ENCODE measurements around the gene PISD.

The PISD gene

GRCh38 chr22:31628969-31629708 is 32.9 kb downstream of the PISD start:
- TF ChIP-seq, protein P1, sequence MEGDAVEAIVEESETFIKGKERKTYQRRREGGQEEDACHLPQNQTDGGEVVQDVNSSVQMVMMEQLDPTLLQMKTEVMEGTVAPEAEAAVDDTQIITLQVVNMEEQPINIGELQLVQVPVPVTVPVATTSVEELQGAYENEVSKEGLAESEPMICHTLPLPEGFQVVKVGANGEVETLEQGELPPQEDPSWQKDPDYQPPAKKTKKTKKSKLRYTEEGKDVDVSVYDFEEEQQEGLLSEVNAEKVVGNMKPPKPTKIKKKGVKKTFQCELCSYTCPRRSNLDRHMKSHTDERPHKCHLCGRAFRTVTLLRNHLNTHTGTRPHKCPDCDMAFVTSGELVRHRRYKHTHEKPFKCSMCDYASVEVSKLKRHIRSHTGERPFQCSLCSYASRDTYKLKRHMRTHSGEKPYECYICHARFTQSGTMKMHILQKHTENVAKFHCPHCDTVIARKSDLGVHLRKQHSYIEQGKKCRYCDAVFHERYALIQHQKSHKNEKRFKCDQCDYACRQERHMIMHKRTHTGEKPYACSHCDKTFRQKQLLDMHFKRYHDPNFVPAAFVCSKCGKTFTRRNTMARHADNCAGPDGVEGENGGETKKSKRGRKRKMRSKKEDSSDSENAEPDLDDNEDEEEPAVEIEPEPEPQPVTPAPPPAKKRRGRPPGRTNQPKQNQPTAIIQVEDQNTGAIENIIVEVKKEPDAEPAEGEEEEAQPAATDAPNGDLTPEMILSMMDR (IDR thresholded peaks at IDR 0.05; ENCODE audit: low read depth, low read length, missing control alignments): peak; percentile 3
- peak overlapping the region; percentile 75 for H3K4me3 ChIP-seq (replicated peaks; ENCODE audit: low read depth, low read length)
- no peak for DNase-seq (ENCODE audit: extremely low read depth, low read depth)

- TF ChIP-seq, protein P1 (IDR thresholded peaks at IDR 0.05; ENCODE audit: low read depth, low read length, missing control alignments): no peak
- no peak overlapping the region for H3K4me3 ChIP-seq (replicated peaks; ENCODE audit: low read depth, low read length)
- no peak for DNase-seq (ENCODE audit: extremely low read depth, low read depth)
These were observed 33.7 kb downstream of the PISD start for GRCh38 chr22:31628362-31628761.

- no peak for DNase-seq (ENCODE audit: extremely low read depth, low read depth)
- TF ChIP-seq, protein P1 (IDR thresholded peaks at IDR 0.05; ENCODE audit: low read depth, low read length, missing control alignments): no peak
- no peak overlapping the region for H3K4me3 ChIP-seq (replicated peaks; ENCODE audit: low read depth, low read length)
These were observed 34.7 kb downstream of the PISD start for GRCh38 chr22:31627223-31627731.

GRCh38 chr22:31626427-31627150 is 35.4 kb downstream of the PISD start:
- DNase-seq (ENCODE audit: extremely low read depth, low read depth): no peak
- TF ChIP-seq, protein P1 (IDR thresholded peaks at IDR 0.05; ENCODE audit: low read depth, low read length, missing control alignments): no peak
- H3K4me3 ChIP-seq (replicated peaks; ENCODE audit: low read depth, low read length): no peak overlapping the region

GRCh38 chr22:31625661-31626426 is 36.2 kb downstream of the PISD start:
- no peak for DNase-seq (ENCODE audit: extremely low read depth, low read depth)
- TF ChIP-seq, protein P1 (IDR thresholded peaks at IDR 0.05; ENCODE audit: low read depth, low read length, missing control alignments): no peak
- no peak overlapping the region for H3K4me3 ChIP-seq (replicated peaks; ENCODE audit: low read depth, low read length)

GRCh38 chr22:31625257-31625640 is 36.8 kb downstream of the PISD start:
- TF ChIP-seq, protein P1 (IDR thresholded peaks at IDR 0.05; ENCODE audit: low read depth, low read length, missing control alignments): no peak
- DNase-seq (ENCODE audit: extremely low read depth, low read depth): no peak
- no peak overlapping the region for H3K4me3 ChIP-seq (replicated peaks; ENCODE audit: low read depth, low read length)

Data from HFF-Myc (cell line).